CD4-positive, alpha-beta T cell treated with Interferon gamma for 1 hour (primary cell): Measurements from ENCODE around the gene SH3BGRL.
"Not testable (repeated sequence)": the region's sequence is repeated elsewhere in the genome, so short reads cannot be mapped to it uniquely, and the experiment has no call there.

ENCODE experiments used
- DNase-seq: peaks from one replicate; pipeline ENCODE4 v3.0.0-alpha.2; 2020

SH3BGRL gene

GRCh38 chrX:81259714-81260395 lies 58.0 kb downstream of the SH3BGRL start:
- no peak for DNase-seq

- DNase-seq, result no peak
Measured at GRCh38 chrX:81261576-81261975, 59.7 kb downstream of the SH3BGRL start.

GRCh38 chrX:81263059-81263458 lies 61.2 kb downstream of the SH3BGRL start:
- no peak for DNase-seq

- DNase-seq, result no peak
Measured at GRCh38 chrX:81278616-81279015, 76.7 kb downstream of the SH3BGRL start.

- DNase-seq, result no peak
Measured at GRCh38 chrX:81280148-81280547, 78.2 kb downstream of the SH3BGRL start.

- no peak for DNase-seq
Measured at GRCh38 chrX:81286075-81286474, 84.2 kb downstream of the SH3BGRL start.

GRCh38 chrX:81286608-81287007 lies 84.7 kb downstream of the SH3BGRL start:
- DNase-seq, result no peak

GRCh38 chrX:81291996-81292395 lies 90.1 kb downstream of the SH3BGRL start:
- no peak for DNase-seq

GRCh38 chrX:81294101-81294500 lies 92.2 kb downstream of the SH3BGRL start:
- no peak for DNase-seq

GRCh38 chrX:81301877-81302276 lies 100.0 kb downstream of the SH3BGRL start:
- no peak for DNase-seq

GRCh38 chrX:81304563-81304962 lies 102.7 kb downstream of the SH3BGRL start:
- no peak for DNase-seq

GRCh38 chrX:81305240-81305639 lies 103.3 kb downstream of the SH3BGRL start:
- no peak for DNase-seq

GRCh38 chrX:81308086-81308829 lies 106.4 kb downstream of the SH3BGRL start:
- no peak for DNase-seq

GRCh38 chrX:81316163-81316562 lies 114.3 kb downstream of the SH3BGRL start:
- no peak for DNase-seq

- DNase-seq, result not testable (repeated sequence)
Measured at GRCh38 chrX:81331653-81332052, 129.8 kb downstream of the SH3BGRL start.

GRCh38 chrX:81336455-81337152 lies 134.7 kb downstream of the SH3BGRL start:
- DNase-seq, result no peak

- no peak for DNase-seq
Measured at GRCh38 chrX:81337805-81338204, 135.9 kb downstream of the SH3BGRL start.

- no peak for DNase-seq
Measured at GRCh38 chrX:81338924-81339323, 137.0 kb downstream of the SH3BGRL start.

GRCh38 chrX:81345296-81345695 lies 143.4 kb downstream of the SH3BGRL start:
- not testable (repeated sequence) for DNase-seq
